ENCODE measurements around the gene TNFRSF17. TPM values are rescaled to one million over a fixed set of nuclear protein-coding genes. Genes with fewer than 3 reads are reported as not detected.
"Not testable (repeated sequence)": the region's sequence is repeated elsewhere in the genome, so short reads cannot be mapped to it uniquely, and the experiment has no call there.

The TNFRSF17 gene
- total RNA-seq, result not detected in 2 replicates

DNA sequence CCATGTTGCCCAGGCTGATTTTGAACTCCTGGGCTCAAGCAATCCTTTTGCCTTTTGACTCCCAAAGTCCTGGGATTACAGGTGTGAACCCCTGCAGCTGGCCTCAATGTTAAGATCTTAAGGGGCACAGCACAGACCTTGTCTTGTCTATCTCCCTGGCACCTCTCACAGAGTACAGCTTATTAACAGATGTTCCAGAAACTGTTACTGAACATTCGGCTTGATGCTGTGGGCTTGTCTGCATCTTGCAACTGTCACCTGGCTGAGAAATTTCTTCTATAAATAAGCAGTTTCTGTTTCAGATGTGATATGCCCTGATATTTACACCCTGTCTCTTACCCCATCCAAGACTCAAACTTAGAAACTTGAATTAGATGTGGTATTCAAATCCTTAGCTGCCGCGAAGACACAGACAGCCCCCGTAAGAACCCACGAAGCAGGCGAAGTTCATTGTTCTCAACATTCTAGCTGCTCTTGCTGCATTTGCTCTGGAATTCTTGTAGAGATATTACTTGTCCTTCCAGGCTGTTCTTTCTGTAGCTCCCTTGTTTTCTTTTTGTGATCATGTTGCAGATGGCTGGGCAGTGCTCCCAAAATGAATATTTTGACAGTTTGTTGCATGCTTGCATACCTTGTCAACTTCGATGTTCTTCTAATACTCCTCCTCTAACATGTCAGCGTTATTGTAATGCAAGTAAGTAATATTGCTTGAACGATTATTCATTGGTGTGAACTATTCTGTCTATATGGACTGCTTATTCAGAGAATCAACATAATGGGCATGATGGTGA is at the start of gene TNFRSF17:
TNFRSF17 (plus strand) TSS at position 450 of the 791 bp plus-strand sequence; CDS start at position 565, 115 bp downstream.
- no peak for DNase-seq (ENCODE audit: low read depth, low spot score)

DNA sequence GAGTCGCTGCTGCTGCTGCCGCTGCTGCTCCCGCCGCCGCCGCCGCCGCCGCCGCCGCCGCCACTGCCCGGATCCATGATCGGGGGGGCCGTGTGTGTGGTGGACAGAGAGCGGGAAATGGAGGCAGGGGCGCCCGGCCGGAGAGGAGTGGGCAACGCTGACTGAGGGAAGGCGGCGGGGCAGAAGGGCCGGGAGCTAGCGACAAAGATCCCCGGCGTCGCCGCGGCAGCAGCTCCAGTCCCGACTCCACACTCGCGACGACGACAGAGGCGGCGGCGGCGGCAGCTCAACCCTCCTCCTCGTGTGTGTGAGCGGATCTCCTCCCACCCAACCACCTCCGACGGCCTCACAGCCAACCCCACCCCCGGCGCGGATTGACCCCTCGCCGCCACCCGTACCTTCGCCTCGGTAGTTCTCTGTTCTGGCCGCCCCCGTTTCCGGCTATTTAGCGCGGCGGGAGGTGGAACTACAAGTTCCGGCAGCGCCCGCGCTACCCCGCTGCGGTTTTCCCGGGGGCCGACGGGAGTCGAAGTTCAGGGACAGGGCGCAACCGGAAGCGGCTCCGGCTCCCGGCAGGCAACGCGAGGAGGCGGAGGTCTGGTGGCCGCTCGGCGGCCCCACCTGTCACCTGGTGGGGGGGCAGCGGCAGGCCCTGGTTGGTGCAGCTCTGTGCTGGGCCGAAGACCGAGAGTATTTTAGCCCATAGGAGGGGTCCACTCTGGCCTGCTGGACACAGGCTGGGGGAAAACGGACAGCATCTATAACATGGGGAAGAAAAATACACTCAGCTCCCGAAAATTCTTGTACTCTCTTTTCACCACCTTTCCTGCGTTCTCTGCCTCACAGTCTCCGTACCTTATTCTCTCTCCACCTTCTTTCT is 49.1 kb upstream of the TNFRSF17 start, which contains the start of gene GSPT1:
GSPT1 (minus strand) TSS at position 313 of the 880 bp plus-strand sequence; CDS start at position 77, 236 bp downstream.
- DNase-seq (ENCODE audit: low read depth, low spot score), result peak; percentile 94

DNA sequence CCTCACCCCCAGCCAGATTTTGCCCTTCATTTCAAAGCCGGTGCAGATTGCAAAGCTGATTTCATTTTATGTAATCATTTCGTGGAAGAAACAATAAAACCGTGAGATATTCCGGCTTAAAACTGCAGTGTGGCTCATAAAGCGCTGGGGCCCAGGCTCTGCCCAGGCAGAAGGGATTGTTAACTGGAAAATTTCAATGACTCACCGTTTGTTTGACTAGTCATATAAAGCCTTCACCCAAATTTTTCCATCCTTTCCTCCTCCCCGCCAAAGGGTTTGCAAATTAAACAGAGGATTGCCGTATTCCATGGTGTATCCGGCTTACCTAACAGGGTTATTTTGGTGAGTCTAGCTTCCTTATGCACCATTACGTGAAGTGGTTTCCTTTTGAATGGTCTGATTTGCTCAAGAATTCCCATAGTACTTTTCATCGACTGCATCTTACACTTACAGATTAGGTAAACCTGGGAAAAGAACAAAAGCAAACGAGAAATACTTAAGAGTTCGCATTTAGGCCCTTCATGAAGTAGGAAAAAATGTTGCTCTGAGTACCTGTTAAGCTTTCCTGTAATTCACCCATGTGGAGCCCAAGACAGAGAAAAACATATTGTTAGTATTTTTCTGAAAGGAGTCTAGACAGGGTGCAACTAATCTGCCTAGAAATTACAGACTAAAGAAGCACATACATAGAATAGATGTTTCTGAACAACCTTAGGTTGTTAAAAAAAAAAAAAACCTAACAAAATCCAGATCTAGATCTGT is 48.3 kb upstream of the TNFRSF17 start:
- no peak for DNase-seq (ENCODE audit: low read depth, low spot score)

DNA sequence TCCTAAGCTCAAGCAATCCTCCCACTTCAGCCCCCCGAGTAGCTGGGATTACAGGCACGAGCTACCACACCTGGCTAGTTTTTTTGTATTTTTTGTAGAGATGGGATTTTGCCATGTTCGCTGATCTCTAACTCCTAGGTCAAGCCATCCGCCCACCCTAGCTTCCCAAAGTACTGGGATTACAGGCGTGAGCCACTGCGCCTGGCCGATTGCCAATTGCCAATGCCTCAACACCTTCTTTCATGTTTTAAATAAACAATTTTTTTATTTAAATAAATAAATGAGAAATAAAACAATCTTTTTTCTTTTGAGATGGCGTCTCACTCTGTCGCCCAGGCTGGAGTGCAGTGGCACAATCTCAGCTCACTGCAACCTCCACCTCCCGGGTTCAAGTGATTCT is 41.0 kb upstream of the TNFRSF17 start:
- DNase-seq (ENCODE audit: low read depth, low spot score), result not testable (repeated sequence)

DNA sequence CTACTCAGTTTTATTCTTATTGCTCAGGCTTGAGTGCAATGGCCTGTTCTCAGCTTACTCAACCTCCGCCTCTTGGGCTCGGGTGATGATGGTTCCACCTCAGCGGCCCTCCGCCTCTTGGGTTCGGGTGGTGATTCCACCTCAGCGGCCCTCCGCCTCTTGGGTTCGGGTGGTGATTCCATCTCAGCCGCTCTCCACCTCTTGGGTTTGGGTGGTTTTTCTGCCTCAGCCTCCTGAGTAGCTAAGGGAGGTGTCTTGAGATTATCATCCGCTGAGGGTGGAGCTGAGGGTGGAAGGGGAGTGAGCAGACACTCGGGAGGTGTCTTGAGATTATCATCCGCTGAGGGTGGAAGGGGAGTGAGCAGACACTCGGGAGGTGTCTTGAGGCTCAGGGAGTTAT is 37.7 kb upstream of the TNFRSF17 start:
- DNase-seq (ENCODE audit: low read depth, low spot score), result not testable (repeated sequence)

DNA sequence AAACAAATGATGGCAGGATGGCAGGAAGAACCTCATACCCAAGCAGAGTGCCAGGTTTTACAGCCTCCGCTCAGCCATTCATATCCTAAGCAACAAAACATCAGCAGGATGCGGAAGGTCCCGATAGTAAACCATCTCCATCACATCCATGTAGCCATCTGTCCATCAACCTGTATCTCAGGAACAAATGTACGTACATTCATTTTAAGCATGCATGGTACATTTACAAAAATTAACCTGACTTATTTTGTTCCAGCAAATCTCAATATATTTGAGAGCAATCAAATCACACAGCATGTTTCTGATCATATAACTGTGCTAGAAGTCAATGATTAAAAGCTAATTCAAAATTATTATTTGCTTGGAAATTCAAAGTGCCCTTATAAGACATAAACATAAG is 23.1 kb upstream of the TNFRSF17 start, which contains the start of gene NPIPB2:
NPIPB2 (minus strand) TSS at position 101 of the 400 bp plus-strand sequence; CDS start at position 101, 0 bp downstream.
- DNase-seq (ENCODE audit: low read depth, low spot score), result not testable (repeated sequence)

DNA sequence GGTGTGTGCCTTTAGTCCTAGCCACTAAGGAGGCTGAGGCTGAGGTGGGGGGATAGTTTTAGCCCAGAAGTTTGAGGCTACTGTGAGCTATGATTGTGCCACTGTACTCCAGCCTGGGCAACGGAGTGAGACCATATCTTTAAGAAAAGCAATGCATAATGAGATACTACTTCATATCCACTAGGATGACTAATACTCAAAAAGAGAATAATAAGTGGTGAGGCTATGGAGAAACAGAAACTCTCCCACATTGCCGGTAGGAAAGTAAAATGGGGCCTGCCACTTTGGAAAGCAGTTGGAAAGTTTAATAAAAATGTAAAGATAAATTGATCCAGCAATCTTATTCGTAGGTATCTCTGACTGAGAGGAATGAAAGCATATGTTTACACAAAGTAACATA is 18.6 kb upstream of the TNFRSF17 start:
- DNase-seq (ENCODE audit: low read depth, low spot score), result no peak

DNA sequence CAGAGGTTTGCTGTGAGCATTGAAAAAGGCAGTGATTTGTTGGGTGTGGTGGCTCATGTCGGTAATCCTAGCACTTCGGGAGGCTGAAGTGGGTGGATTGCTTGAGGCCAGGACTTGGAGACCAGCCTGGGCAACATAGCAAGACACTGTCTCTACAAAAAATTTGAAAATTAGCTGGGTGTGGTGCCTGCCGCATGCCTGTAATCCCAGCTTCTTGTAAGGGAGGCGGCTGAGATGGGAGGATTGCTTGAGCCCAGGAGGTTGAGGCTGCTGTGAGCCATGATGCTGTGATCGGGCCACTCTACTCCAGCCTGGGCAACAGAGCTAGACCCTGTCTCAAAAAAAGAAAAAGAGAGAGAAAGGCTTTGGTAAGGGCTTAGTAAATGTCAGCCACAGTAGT is 16.2 kb upstream of the TNFRSF17 start:
- DNase-seq (ENCODE audit: low read depth, low spot score), result no peak

DNA sequence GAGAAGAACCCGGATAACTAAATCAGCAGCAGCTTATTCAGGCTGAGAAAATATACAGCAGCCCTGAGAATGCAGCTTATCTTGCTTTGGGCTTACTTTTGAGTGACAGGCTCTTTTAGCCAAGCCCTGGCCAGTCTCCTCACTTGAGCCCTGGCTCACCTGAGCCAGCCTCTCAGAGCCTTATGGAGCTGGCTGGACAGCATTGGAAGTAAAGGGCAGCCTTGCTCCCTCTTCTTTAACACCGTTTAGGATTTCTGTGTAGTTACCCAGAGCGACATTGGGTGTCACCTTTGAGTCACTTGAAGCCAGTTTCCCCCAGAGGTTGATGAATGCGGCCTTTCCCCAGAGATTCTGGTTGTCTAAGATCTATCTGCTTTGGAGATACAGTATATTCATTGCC is 15.5 kb upstream of the TNFRSF17 start:
- no peak for DNase-seq (ENCODE audit: low read depth, low spot score)

DNA sequence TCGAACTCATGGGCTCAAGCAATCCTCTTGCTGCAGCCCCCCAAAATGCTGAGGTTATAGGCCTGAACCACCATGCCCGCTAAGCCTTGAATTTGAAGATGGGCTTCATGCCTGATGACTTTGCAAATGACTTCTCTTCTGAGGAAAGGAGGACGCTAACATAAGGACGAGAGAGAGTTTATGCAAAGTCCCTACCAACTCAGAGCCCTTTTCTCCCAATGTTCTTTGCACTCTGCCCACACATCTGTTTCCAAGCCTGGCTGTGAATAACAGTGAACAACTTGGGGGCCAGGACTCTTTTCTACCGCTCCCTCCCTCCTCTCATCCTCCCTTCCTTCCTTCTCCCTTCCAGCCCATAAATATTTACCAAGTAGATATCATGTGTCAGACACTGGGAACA is 14.6 kb upstream of the TNFRSF17 start:
- no peak for DNase-seq (ENCODE audit: low read depth, low spot score)

DNA sequence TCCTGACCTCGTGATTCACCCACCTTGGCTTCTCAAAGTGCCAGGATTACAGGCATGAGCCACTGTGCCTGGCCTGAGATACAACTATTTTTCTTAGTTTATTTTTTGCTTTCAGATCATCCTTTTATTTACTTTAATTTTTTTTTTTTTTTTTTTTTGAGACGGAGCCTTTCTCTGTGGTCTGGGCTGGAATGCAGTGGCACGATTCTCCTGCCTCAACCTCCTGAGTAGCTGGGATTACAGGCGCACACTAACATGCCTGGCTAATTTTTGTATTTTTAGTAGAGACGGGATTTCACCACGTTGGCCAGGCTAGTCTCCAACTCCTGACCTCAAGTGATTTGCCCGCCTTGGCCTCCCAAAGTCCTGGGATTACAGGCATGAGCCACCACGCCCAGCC is 11.4 kb upstream of the TNFRSF17 start:
- DNase-seq (ENCODE audit: low read depth, low spot score), result not testable (repeated sequence)

DNA sequence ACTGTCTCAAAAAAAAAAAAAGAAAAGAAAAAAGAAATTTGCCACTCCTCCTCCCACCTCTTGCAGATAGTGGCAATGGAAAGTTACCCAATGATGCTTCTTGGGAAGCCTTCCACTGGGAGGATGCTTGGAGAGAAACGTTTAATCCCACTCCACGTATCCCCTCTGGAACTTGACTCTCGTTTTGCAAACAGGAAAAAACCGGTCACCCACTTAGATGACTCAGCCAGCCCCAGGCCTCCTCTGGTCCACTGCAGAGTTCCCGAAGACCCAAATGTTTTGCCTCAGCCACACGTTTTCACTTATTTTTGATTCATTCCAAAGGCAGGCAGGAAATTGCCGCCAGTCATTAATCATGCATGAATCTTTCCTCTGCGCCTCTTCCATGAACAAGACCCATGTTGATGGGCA is 9.3 kb upstream of the TNFRSF17 start:
- DNase-seq (ENCODE audit: low read depth, low spot score), result no peak

DNA sequence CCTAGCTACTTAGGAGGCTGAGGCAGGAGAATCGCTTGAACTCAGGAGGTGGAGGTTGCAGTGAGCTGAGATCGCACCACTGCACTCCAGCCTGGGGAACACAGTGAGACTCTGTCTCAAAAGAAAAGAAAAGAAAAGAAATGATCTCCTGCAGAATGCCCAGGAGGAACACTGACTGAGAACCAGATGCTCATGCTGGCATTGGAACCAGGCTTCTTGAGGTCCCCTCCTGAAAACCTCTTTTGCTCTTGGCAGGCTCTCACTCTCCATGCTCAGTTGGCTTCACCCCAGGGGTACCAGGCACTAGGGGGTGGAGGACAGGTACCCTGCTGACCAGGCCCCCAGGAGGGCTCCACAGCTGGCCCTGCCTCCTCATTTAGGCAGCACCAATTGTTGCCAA is 8.5 kb upstream of the TNFRSF17 start:
- DNase-seq (ENCODE audit: low read depth, low spot score), result no peak

DNA sequence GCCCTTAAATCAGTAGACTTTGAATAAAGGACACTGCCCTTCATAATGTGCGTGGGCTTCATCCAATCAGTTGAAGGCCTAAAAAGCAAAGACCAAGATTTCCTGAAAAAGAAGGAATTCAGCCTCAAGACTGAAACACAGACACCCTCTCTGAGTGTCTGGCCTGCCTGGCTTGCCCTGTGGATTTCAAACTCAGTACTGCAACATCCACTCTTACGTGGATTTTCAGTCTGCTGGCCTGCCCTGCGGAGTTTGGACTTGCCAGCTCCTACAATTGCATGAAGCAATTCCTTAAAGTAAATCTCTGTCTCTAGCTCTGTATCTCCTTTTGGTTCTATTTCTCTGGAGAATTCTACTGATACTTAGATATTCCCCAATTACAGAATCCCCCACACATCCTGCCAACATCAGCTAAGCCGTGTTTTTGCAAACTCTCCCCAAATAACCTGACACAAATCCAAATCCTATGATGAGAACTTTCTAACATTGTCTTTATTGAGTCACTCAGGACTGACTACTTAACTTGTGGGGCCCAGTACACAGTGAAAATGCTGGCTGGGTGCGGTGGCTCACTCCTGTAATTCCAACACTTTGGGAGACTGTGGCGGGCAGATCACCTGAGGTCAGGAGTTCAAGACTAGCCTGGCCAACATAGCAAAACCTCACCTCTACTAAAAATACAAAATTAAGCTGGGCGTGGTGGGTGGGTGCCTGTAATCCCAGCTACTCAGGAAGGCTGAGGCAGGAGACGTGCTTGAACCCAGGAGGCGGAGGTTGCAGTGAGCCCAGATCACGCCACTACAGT is 7.2 kb upstream of the TNFRSF17 start:
- DNase-seq (ENCODE audit: low read depth, low spot score), result no peak

DNA sequence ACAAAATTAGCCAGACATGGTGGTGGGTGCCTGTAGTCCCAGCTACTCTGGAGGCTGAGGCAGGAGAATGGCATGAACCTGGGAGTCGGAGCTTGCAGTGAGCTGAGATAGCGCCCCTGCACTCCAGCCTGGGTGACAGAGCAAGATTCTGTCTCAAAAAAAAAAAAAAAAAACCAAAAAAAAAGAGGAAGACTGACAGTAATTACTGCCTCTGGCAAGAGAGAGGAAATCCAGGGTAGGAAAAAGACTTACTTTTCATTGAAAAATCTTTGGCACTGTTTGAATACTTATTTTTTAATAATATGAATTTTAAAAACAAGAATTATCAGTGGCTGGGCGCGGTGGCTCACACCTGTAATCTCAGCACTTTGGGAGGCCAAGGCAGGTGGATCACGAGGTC is 2.6 kb upstream of the TNFRSF17 start:
- not testable (repeated sequence) for DNase-seq (ENCODE audit: low read depth, low spot score)

DNA sequence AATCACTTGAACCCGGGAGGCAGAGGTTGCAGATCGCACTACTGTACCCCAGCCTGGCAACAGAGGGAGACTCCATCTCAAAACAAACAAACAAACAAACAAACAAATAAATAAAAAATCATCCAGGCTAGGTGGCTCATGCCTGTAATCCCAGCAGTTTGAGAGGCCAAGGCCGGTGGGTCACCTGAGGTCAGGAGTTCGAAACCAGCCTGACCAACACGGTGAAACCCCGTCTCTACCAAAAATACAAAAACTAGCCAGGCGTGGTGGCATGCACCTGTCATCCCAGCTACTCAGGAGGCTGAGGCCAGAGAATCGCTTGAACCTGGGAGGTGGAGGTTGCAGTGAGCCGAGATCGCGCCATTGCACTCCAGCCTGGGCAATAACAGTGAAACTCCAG is 2.0 kb upstream of the TNFRSF17 start:
- DNase-seq (ENCODE audit: low read depth, low spot score), result not testable (repeated sequence)

DNA sequence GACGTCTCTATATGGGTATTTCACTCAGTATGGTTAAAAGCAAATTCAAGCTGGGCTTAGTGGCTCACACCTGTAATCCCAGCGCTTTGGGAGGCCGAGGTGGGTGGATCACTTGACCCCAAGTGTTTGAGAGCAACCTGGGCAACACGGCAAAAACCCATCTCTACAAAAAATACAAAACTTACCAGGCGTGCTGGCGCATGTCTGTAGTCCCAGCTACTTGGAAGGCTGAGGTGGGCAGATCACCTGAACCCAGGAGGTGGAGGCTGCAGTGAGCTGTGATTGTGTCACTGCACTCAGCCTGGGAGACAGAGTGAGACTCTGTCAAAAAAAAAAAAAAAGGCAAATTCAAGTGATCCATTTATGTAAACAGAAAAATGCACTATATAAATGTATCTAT is 1.3 kb upstream of the TNFRSF17 start:
- DNase-seq (ENCODE audit: low read depth, low spot score), result no peak

DNA sequence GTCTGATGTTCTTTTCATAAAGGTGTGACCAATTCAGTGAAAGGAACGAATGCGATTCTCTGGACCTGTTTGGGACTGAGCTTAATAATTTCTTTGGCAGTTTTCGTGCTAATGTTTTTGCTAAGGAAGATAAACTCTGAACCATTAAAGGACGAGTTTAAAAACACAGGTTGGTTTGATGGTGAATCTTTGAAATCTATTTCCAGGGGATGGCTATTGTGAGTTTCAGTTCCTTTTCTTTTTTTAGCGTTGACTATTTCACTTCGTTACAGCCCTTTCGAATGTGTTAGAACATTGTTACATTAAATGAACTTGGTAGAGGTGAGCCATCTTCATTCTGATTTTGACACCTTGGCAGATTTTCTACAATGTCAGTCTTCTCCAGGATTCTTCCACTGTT is 1.2 kb downstream of the TNFRSF17 start:
- no peak for DNase-seq (ENCODE audit: low read depth, low spot score)

DNA sequence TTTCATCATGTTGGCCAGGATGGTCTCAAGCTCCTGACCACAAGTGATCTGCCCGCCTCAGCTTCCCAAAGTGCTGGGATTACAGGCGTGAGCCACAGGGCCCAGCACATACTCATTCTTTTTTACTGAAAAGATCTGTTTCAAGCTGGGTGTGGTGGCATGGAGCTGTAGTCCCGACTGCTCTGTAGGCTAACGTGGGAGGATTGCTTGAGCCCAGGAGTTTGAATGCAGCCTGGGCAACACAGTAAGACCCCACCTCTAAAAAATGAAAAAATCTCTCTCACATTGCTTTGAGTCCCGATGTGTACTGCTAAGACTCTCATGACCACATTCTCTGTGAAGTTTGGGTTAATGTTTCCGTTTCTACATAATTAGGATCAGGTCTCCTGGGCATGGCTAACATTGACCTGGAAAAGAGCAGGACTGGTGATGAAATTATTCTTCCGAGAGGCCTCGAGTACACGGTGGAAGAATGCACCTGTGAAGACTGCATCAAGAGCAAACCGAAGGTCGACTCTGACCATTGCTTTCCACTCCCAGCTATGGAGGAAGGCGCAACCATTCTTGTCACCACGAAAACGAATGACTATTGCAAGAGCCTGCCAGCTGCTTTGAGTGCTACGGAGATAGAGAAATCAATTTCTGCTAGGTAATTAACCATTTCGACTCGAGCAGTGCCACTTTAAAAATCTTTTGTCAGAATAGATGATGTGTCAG is 2.3 kb downstream of the TNFRSF17 start:
- DNase-seq (ENCODE audit: low read depth, low spot score), result no peak

DNA sequence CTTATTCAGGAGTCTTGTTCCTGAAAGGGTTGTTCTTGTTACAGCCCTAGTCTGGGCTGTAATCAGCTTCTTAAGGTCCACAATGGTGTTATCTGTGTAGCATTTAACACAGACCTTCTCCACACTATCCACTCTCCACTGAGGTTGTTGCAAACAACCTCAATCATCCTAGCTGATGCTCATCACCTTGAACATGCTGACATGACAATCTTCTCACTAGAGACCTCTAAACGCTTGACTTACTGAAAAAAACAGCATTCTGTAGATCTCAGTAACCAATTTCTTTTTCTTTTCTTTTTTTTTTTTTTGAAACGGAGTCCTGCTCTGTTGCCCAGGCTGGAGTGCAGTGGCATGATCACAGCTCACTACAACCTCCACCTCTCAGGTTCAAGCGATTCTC is 3.6 kb downstream of the TNFRSF17 start:
- no peak for DNase-seq (ENCODE audit: low read depth, low spot score)
